OCI-LY3 (cell line): ENCODE measurements around the gene COL6A3.

Experiments used
- H2AFZ ChIP-seq: fragments of 200-600, 300-600 bp; shearing (Covaris generic); 2 replicates; pipeline ENCODE4 v1.6.0; 2014; ENCODE audit warnings: antibody characterized with exemption, low read depth, low read length
- H3K27ac ChIP-seq: fragments of 200-600, 300-600 bp; sonication (generic); 2 replicates; pipeline ENCODE4 v1.5.1; 2014; ENCODE audit warnings: mild to moderate bottlenecking, low read length, moderate library complexity, mixed read lengths
- H3K27me3 ChIP-seq: fragments of 200-600, 300-600 bp; sonication (generic); 2 replicates; pipeline ENCODE4 v1.6.1; 2014; ENCODE audit warnings: low read depth, low read length, mixed read lengths
- H3K36me3 ChIP-seq: fragments of 200-600, 300-600 bp; sonication (generic); replicated peaks from 2 replicates; pipeline ENCODE3; 2014; ENCODE audit warnings: low read depth, low read length, mixed read lengths
- H3K4me1 ChIP-seq: fragments of 300-600, 200-600 bp; sonication (generic); 2 replicates; pipeline ENCODE4 v1.6.1; 2014; ENCODE audit warnings: low read length, mixed read lengths
- H3K4me2 ChIP-seq: fragments of 200-600, 300-600 bp; sonication (generic); 2 replicates; pipeline ENCODE4 v1.6.1; 2014; ENCODE audit warnings: low read length, mixed read lengths
- H3K4me3 ChIP-seq: fragments of 300-600, 200-600 bp; sonication (generic); 2 replicates; pipeline ENCODE4 v1.5.1; 2014; ENCODE audit warnings: antibody characterized with exemption, mild to moderate bottlenecking, low read length, moderate library complexity
- H3K79me2 ChIP-seq: fragments of 300-600, 200-600 bp; shearing (Covaris generic); 2 replicates; pipeline ENCODE4 v1.6.1; 2014; ENCODE audit warnings: mild to moderate bottlenecking, low read length, mixed read lengths
- H3K9ac ChIP-seq: fragments of 300-600, 200-600 bp; shearing (Covaris generic); 2 replicates; pipeline ENCODE4 v1.6.0; 2014; ENCODE audit warnings: mild to moderate bottlenecking, low read length, moderate library complexity
- H3K9me3 ChIP-seq: fragments of 200-600, 300-600 bp; shearing (Covaris generic); 2 replicates; pipeline ENCODE4 v1.6.1; 2014; ENCODE audit warnings: low read length, mixed read lengths; ENCODE audit not compliant: insufficient read depth
- H4K20me1 ChIP-seq: fragments of 200-600, 300-600 bp; sonication (generic); 2 replicates; pipeline ENCODE4 v1.6.1; 2016; ENCODE audit warnings: low read length, mixed read lengths; ENCODE audit not compliant: insufficient read depth
- CTCF ChIP-seq: fragments of 200-600, 300-600 bp; sonication (generic); IDR thresholded peaks from 2 replicates; pipeline ENCODE4 v1.5.1; 2014; ENCODE audit warnings: antibody characterized with exemption, low read length, low read depth
- EZH2phosphoT487 ChIP-seq: fragments of 200-600 bp; shearing (Covaris generic); IDR thresholded peaks from 2 replicates; pipeline ENCODE4 v1.6.1; 2018; ENCODE audit warnings: antibody characterized with exemption, mixed run types, low read depth

Gene COL6A3

GRCh38 chr2:237440819-237441281 is 26.9 kb upstream of the COL6A3 start:
- H4K20me1 ChIP-seq = no peaks in the 10 kb centered on the region
- H2AFZ ChIP-seq = no peak overlapping the region
- H3K27me3 ChIP-seq = no peaks in the 10 kb centered on the region
- TF ChIP-seq EZH2phosphoT487 = no peak
- TF ChIP-seq CTCF = no peak
- H3K4me2 ChIP-seq = peak overlapping the region; percentile 24
- H3K9ac ChIP-seq = no peak overlapping the region
- no peaks in the 10 kb centered on the region for H3K79me2 ChIP-seq
- no peak overlapping the region for H3K4me3 ChIP-seq
- peak overlapping the region; percentile 49 for H3K27ac ChIP-seq
- H3K4me1 ChIP-seq = peaks cover 25% of the 10 kb centered on the region
- no peaks in the 10 kb centered on the region for H3K36me3 ChIP-seq
- H3K9me3 ChIP-seq = no peaks in the 10 kb centered on the region

- Histone ChIP-seq H3K27me3 (no peaks in the 10 kb centered on the region), H3K27ac (no peak overlapping the region), H2AFZ (no peak overlapping the region), H3K4me2 (no peak overlapping the region), H4K20me1 (no peaks in the 10 kb centered on the region), H3K36me3 (no peaks in the 10 kb centered on the region), H3K4me3 (no peak overlapping the region), H3K9ac (no peak overlapping the region), H3K4me1 (peaks cover 34% of the 10 kb centered on the region), H3K9me3 (no peaks in the 10 kb centered on the region), H3K79me2 (no peaks in the 10 kb centered on the region)
- TF ChIP-seq EZH2phosphoT487 = no peak
- no peak for TF ChIP-seq CTCF
Observed at GRCh38 chr2:237438080-237438940, 24.3 kb upstream of the COL6A3 start.

- H3K9me3 ChIP-seq = no peaks in the 10 kb centered on the region
- H3K27me3 ChIP-seq = no peaks in the 10 kb centered on the region
- no peak overlapping the region for H2AFZ ChIP-seq
- H3K79me2 ChIP-seq = no peaks in the 10 kb centered on the region
- peaks cover 34% of the 10 kb centered on the region for H3K4me1 ChIP-seq
- H3K4me2 ChIP-seq = no peak overlapping the region
- H3K9ac ChIP-seq = no peak overlapping the region
- no peaks in the 10 kb centered on the region for H3K36me3 ChIP-seq
- H4K20me1 ChIP-seq = no peaks in the 10 kb centered on the region
- no peak overlapping the region for H3K27ac ChIP-seq
- no peak for TF ChIP-seq EZH2phosphoT487
- no peak for TF ChIP-seq CTCF
- H3K4me3 ChIP-seq = no peak overlapping the region
Observed at GRCh38 chr2:237437566-237437965, 23.6 kb upstream of the COL6A3 start.

- H4K20me1 ChIP-seq = no peaks in the 10 kb centered on the region
- no peak overlapping the region for H3K4me3 ChIP-seq
- H3K27ac ChIP-seq = no peak overlapping the region
- H3K79me2 ChIP-seq = no peaks in the 10 kb centered on the region
- peaks cover 33% of the 10 kb centered on the region for H3K4me1 ChIP-seq
- TF ChIP-seq CTCF = no peak
- TF ChIP-seq EZH2phosphoT487 = no peak
- no peak overlapping the region for H2AFZ ChIP-seq
- no peaks in the 10 kb centered on the region for H3K9me3 ChIP-seq
- H3K36me3 ChIP-seq = no peaks in the 10 kb centered on the region
- no peaks in the 10 kb centered on the region for H3K27me3 ChIP-seq
- H3K4me2 ChIP-seq = no peak overlapping the region
- H3K9ac ChIP-seq = no peak overlapping the region
Observed at GRCh38 chr2:237435844-237436587, 22.1 kb upstream of the COL6A3 start.
